Adipocyte (in vitro differentiated cells): Measurements from ENCODE around the gene PEX13.
"Not testable (repeated sequence)": the region's sequence is repeated elsewhere in the genome, so short reads cannot be mapped to it uniquely, and the experiment has no call there.

Experiments
- DNase-seq: peaks from one replicate; pipeline ENCODE4 v3.0.0-alpha.2; 2015; ENCODE audit warnings: low read depth
- H3K27me3 ChIP-seq: replicated peaks from 2 replicates; pipeline ENCODE4 v1.7.0; 2013; ENCODE audit warnings: mild to moderate bottlenecking, low read length, moderate library complexity; ENCODE audit not compliant: control insufficient read depth, insufficient read depth
- H3K36me3 ChIP-seq: 2 replicates; pipeline ENCODE4 v1.7.0; 2013; ENCODE audit warnings: low read length, mild to moderate bottlenecking, moderate library complexity; ENCODE audit not compliant: control insufficient read depth, insufficient read depth, severe bottlenecking
- H3K4me1 ChIP-seq: 2 replicates; pipeline ENCODE4 v1.7.0; 2013; ENCODE audit warnings: mild to moderate bottlenecking, low read length, moderate library complexity; ENCODE audit not compliant: control insufficient read depth, insufficient read depth
- H3K4me3 ChIP-seq: 2 replicates; pipeline ENCODE4 v1.7.0; 2013; ENCODE audit warnings: mild to moderate bottlenecking, low read length, moderate library complexity
- H3K9ac ChIP-seq: 2 replicates; pipeline ENCODE4 v1.7.0; 2013; ENCODE audit warnings: mild to moderate bottlenecking, low read length, moderate library complexity
- H3K9me3 ChIP-seq: 2 replicates; pipeline ENCODE4 v1.7.0; 2013; ENCODE audit warnings: mild to moderate bottlenecking, low read length, moderate library complexity; ENCODE audit not compliant: control insufficient read depth

Gene PEX13

DNA sequence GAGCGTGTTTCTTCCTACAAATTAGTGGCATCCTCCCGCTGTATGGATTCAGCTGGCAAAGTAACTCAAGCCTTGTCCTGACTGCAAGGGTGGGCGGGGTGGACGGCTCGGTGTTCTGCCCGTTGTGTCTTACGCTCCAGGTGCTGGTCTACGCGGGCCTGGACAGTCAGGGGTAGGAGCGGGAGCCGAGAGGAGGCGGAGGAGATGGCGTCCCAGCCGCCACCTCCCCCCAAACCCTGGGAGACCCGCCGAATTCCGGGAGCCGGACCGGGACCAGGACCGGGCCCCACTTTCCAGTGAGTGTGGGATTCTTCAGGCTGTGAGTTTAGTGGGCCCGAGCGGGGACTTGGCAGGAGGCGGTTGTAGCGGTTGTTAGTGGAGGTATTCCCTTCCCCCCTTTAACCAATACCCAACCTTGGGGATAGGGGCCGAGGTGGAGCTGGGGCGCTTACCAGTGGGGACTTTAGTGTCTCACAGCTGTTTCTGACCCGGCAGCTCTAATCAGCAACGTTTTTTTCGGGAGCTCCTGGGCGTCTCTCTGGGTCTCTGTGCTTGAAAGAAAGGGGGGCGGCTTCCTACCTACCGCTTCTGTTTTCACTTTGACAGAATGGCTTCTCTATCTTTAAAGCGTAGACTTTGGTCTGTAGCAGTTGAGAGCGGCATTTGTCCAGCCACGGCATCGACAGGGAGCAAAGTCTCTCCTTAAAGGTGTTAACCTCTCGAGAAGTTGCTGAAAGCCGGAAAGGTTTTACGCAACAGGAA, at the start of gene PEX13, which contains the start of gene PUS10:
Gene PEX13, plus strand, starts transcription at position 165 of the 762 bp plus-strand sequence. Its CDS starts 40 bp downstream, at position 205.
Gene PUS10, minus strand, starts transcription at position 700 of the 762 bp plus-strand sequence. CDS start 6,365 bp downstream, outside the sequence.
- Histone ChIP-seq H3K4me1 (peaks cover 33% of the 10 kb centered on the region), H3K9me3 (no peaks in the 10 kb centered on the region), H3K4me3 (peak within 1 kb of the TSS; percentile 99), H3K36me3 (no peaks in the 10 kb centered on the region), H3K9ac (peak within 1 kb of the TSS; percentile 94), H3K27me3 (no peaks in the 10 kb centered on the region)
- DNase-seq: peak; percentile 88

GRCh38 chr2:60972889-60973656, 44.4 kb upstream of the PEX13 start:
- H3K4me1 ChIP-seq: no peaks in the 10 kb centered on the region
- DNase-seq: no peak
- no peaks in the 10 kb centered on the region for H3K27me3 ChIP-seq

DNA sequence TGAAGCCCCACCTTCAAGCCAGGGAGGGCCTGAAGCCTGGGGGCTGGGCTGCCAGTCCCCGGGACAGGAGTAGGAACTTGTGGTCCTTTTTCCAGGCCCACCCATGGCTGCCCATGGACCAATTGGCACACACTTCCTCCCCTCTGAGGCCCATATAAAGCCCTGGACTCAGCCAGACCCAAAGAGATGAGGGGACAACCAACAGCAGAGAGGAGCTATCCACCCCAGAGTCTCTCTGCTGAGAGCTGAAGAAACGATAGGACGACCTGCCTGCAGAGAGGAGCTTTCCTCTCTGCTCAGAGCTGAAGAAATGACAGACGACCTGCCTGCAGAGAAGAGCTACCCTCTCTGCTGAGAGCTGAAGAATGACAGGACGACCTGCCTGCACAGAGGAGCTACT, 43.8 kb upstream of the PEX13 start:
- Histone ChIP-seq H3K9ac (no peak overlapping the region), H3K4me3 (no peak overlapping the region), H3K36me3 (no peaks in the 10 kb centered on the region), H3K4me1 (no peaks in the 10 kb centered on the region), H3K27me3 (no peaks in the 10 kb centered on the region), H3K9me3 (no peaks in the 10 kb centered on the region)
- no peak for DNase-seq

More at GRCh38 chr2:60972889-60973656, 44.4 kb upstream of the PEX13 start:
- Histone ChIP-seq H3K36me3 (no peaks in the 10 kb centered on the region), H3K9ac (no peak overlapping the region), H3K9me3 (no peaks in the 10 kb centered on the region), H3K4me3 (no peak overlapping the region)

GRCh38 chr2:60974652-60975051, 42.9 kb upstream of the PEX13 start:
- H3K4me3 ChIP-seq: no peak overlapping the region
- H3K9me3 ChIP-seq: no peaks in the 10 kb centered on the region
- H3K27me3 ChIP-seq: no peaks in the 10 kb centered on the region
- H3K36me3 ChIP-seq: no peaks in the 10 kb centered on the region
- DNase-seq: no peak
- no peak overlapping the region for H3K9ac ChIP-seq
- no peaks in the 10 kb centered on the region for H3K4me1 ChIP-seq

DNA sequence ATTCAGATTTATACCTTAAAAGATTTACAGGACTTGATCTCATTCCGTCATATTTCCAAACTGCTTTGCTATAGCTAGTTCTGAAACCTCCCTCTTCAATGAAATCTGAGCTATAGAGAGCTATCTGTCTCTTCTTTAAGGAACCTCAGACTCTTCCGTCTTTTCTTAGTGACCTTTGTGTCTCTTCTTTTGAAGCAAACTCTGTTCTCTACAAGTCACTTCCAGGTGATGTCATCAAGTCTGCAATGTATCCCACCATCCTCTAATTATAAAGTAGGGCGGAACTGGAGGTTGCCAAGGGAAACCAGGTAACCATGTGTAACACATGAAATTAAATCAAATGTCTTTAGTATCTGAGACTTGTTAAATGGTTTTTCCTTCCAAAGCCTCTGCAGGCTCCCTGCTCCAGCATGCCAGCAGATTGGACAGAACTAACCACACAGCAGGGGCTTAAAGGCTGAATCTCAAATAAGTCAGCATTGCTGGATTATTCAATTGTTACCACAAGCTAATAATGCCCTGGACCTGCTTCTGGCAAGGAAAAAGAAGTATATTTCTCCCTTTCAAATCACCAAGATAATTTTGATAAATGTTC, 41.2 kb upstream of the PEX13 start:
- no peak overlapping the region for H3K4me3 ChIP-seq
- H3K27me3 ChIP-seq: no peaks in the 10 kb centered on the region
- no peaks in the 10 kb centered on the region for H3K9me3 ChIP-seq
- no peaks in the 10 kb centered on the region for H3K36me3 ChIP-seq
- H3K9ac ChIP-seq: no peak overlapping the region
- no peaks in the 10 kb centered on the region for H3K4me1 ChIP-seq
- no peak for DNase-seq

GRCh38 chr2:60976875-60977561, 40.5 kb upstream of the PEX13 start:
- H3K9ac ChIP-seq: no peak overlapping the region
- H3K9me3 ChIP-seq: no peaks in the 10 kb centered on the region
- H3K36me3 ChIP-seq: no peaks in the 10 kb centered on the region
- no peaks in the 10 kb centered on the region for H3K27me3 ChIP-seq
- no peaks in the 10 kb centered on the region for H3K4me1 ChIP-seq
- no peak overlapping the region for H3K4me3 ChIP-seq
- no peak for DNase-seq

- no peak for DNase-seq
- H3K36me3 ChIP-seq: no peaks in the 10 kb centered on the region
- no peak overlapping the region for H3K9ac ChIP-seq
- H3K9me3 ChIP-seq: no peaks in the 10 kb centered on the region
- no peak overlapping the region for H3K4me3 ChIP-seq
- H3K4me1 ChIP-seq: no peaks in the 10 kb centered on the region
- no peaks in the 10 kb centered on the region for H3K27me3 ChIP-seq
Observed at GRCh38 chr2:60977562-60977895, 40.0 kb upstream of the PEX13 start.

- H3K27me3 ChIP-seq: no peaks in the 10 kb centered on the region
- H3K9ac ChIP-seq: no peak overlapping the region
Observed at GRCh38 chr2:60979231-60979630, 38.3 kb upstream of the PEX13 start.

DNA sequence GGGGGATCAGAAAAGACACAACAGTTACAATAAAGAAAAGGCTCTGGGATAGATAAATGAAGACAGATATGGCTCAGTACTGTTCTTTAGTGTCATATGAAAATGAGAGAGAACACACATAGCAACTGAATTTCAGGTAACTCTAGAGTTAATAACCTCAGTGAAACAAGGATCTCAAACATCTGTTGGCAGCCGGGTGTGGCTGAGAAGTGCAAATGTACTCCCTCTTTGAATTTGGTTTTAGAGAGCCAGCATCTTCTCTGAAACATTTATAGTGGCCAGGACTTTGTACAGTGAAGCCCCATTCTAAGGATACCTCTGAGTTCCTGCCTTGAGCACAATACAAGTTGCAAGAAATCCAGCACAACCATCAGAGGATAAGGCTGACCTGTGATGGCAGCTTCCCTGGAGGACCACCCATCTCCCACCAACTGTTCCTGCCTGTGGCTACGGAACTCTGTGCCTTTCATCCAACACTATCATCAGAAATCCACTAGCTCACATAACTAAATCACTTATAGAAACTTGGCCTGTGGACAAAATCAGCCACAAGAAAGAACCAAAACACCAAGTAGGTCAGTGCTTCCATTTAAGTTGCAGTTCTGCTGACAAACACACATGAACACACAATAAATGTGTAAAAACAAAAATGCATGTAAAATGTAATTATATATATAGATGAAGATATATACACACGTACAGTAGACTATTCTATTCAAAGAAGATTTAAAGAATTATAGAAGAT, 37.3 kb upstream of the PEX13 start:
- Histone ChIP-seq H3K36me3 (no peaks in the 10 kb centered on the region), H3K9me3 (no peaks in the 10 kb centered on the region)

More at GRCh38 chr2:60979231-60979630, 38.3 kb upstream of the PEX13 start:
- Histone ChIP-seq H3K36me3 (no peaks in the 10 kb centered on the region), H3K9me3 (no peaks in the 10 kb centered on the region), H3K4me3 (no peak overlapping the region), H3K4me1 (no peaks in the 10 kb centered on the region)
- no peak for DNase-seq

GRCh38 chr2:60982066-60982465, 35.5 kb upstream of the PEX13 start:
- not testable (repeated sequence) for DNase-seq, H3K4me1 ChIP-seq, H3K36me3 ChIP-seq, H3K9ac ChIP-seq, H3K27me3 ChIP-seq, H3K4me3 ChIP-seq, H3K9me3 ChIP-seq

More for the DNA sequence above, 37.3 kb upstream of the PEX13 start:
- Histone ChIP-seq H3K4me1 (no peaks in the 10 kb centered on the region), H3K27me3 (no peaks in the 10 kb centered on the region), H3K4me3 (no peak overlapping the region), H3K9ac (no peak overlapping the region)
- DNase-seq: no peak
